GM12878 (cell line): ENCODE data around the gene CDH4. TPM values are rescaled to one million over a fixed set of nuclear protein-coding genes. Genes with fewer than 3 reads are reported as not detected.

Source experiments
- ATAC-seq: fragments of 200-7000 bp; cut with Tn5 transposase; 3 replicates; pipeline ENCODE4 v1.9.1; 2020; ENCODE audit warnings: mild to moderate bottlenecking, moderate library complexity
- BruUV-seq: library from RNA; stranded (reverse); fragments of 400-500 nt; replicated peaks from 2 replicates; lab custom pipeline; 2021; lab: Mats Ljungman, UMichigan
- CTCF ChIA-PET: fragments of 300-600 bp; sonication (Branson Sonifier 250); formaldehyde crosslinking; extraction: SDS; loops from one replicate; lab custom pipeline; 2021; ENCODE audit warnings: inconsistent platforms; lab: Yijun Ruan, JAX
- POLR2A ChIA-PET: fragments of 350-600 bp; formaldehyde crosslinking; extraction: SDS; loops from one replicate; lab custom pipeline; 2021; ENCODE audit warnings: inconsistent platforms; lab: Charles Lee
- RAD21 ChIA-PET: fragments of 300-600 bp; sonication (Branson Sonifier 250); formaldehyde crosslinking; loops from one replicate; lab custom pipeline; 2023; ENCODE audit warnings: antibody characterized with exemption; ENCODE audit not compliant: unreplicated experiment; lab: Charles Lee
- SMC1A ChIA-PET: fragments of 300-600 bp; sonication (Branson Sonifier 250); formaldehyde crosslinking; loops from one replicate; lab custom pipeline; 2023; ENCODE audit not compliant: unreplicated experiment, uncharacterized antibody; lab: Charles Lee
- DNase-seq: peaks from one replicate; pipeline ENCODE4 v3.0.0-alpha.2; 2011; ENCODE audit warnings: low read depth, low spot score
- FAIRE-seq: peaks from 3 replicates; lab custom pipeline; 2011; peaks lifted over from hg19 to GRCh38; lab: Jason Lieb, UNC
- H2AFZ ChIP-seq: 2 replicates; pipeline ENCODE4 v1.6.0; 2011; ENCODE audit warnings: low read depth, low read length, control low read depth; ENCODE audit not compliant: control insufficient read depth
- H3K27ac ChIP-seq: 2 replicates; pipeline ENCODE4 v1.5.1; 2011; ENCODE audit warnings: control low read depth; ENCODE audit not compliant: control insufficient read depth, insufficient read depth
- H3K27me3 ChIP-seq, 2 experiments: replicated peaks in 1 of 2; 2 replicates each; pipeline versions ENCODE4 v1.6.0 to v1.6.1; 2011; ENCODE audit warnings: low read length in 1 of 2; ENCODE audit not compliant: control insufficient read depth in 2 of 2, insufficient read depth in 2 of 2
- H3K36me3 ChIP-seq, 2 experiments: 2 replicates each; pipeline ENCODE4 v1.5.1; 2011; ENCODE audit warnings: low read length in 1 of 2; ENCODE audit not compliant: control insufficient read depth in 2 of 2, insufficient read depth in 2 of 2
- H3K4me1 ChIP-seq: 2 replicates; pipeline ENCODE4 v1.6.1; 2011; ENCODE audit warnings: mild to moderate bottlenecking, low read length, moderate library complexity, mixed read lengths; ENCODE audit not compliant: control insufficient read depth, insufficient read depth
- H3K4me2 ChIP-seq: 2 replicates; pipeline ENCODE4 v1.6.0; 2011; ENCODE audit warnings: control low read depth; ENCODE audit not compliant: control insufficient read depth, insufficient read depth
- H3K4me3 ChIP-seq: fragments of 200-600 bp; sonication (generic); 2 replicates; pipeline ENCODE4 v1.5.1; 2016
- H3K79me2 ChIP-seq: 2 replicates; pipeline ENCODE4 v1.6.0; 2011; ENCODE audit warnings: low read length; ENCODE audit not compliant: control insufficient read depth, insufficient read depth
- H3K9ac ChIP-seq: 2 replicates; pipeline ENCODE4 v1.8.0; 2011; ENCODE audit warnings: low read length, control low read depth, mixed read lengths; ENCODE audit not compliant: control insufficient read depth, insufficient read depth
- H3K9me3 ChIP-seq: replicated peaks from 3 replicates; pipeline ENCODE4 v1.5.1; 2011; ENCODE audit warnings: mild to moderate bottlenecking, low read length; ENCODE audit not compliant: control insufficient read depth, insufficient read depth
- H4K20me1 ChIP-seq: 2 replicates; pipeline ENCODE4 v1.6.0; 2011; ENCODE audit not compliant: control insufficient read depth, insufficient read depth
- MEF2A ChIP-seq: IDR thresholded peaks from 2 replicates; pipeline ENCODE4 v1.6.1; 2011; ENCODE audit warnings: low read depth, mild to moderate bottlenecking, low read length, moderate library complexity; ENCODE audit not compliant: insufficient read depth
- MEF2B ChIP-seq: fragments of 450-650 bp; IDR thresholded peaks from 2 replicates; pipeline ENCODE4 v1.6.1; 2018; ENCODE audit warnings: mild to moderate bottlenecking, moderate library complexity; ENCODE audit not compliant: partially characterized antibody, poor library complexity, severe bottlenecking
- RCOR1 ChIP-seq: conservative IDR thresholded peaks from 2 replicates; pipeline ENCODE4 v1.6.1; 2012; ENCODE audit warnings: low read depth, low read length, improper control_type of control experiment
- SMAD5 ChIP-seq: IDR thresholded peaks from 2 replicates; pipeline ENCODE4 v1.6.1; 2016; ENCODE audit warnings: antibody characterized with exemption, low read depth
- STAT1 ChIP-seq: fragments of 450-650 bp; conservative IDR thresholded peaks from 2 replicates; pipeline ENCODE4 v1.6.1; 2014; ENCODE audit warnings: antibody characterized with exemption, mild to moderate bottlenecking
- SUPT20H ChIP-seq: IDR thresholded peaks from 2 replicates; pipeline ENCODE4 v1.6.1; 2011; ENCODE audit warnings: low read depth, mild to moderate bottlenecking, low read length, moderate library complexity, borderline replicate concordance; ENCODE audit not compliant: control insufficient read depth
- WGBS: methylation state at CpG from one replicate; pipeline ENCODE4 v1.1.6; 2016; ENCODE audit warnings: low lambda C conversion rate; ENCODE audit not compliant: insufficient replicate concordance, insufficient coverage; ENCODE audit errors: missing lambda C conversion rate; 5-methylcytosine and 5-hydroxymethylcytosine counted together
- in situ Hi-C: fragments of 300-500 bp; cut with MboI; formaldehyde crosslinking; loops from 9 replicates; pipeline ENCODE4 v1.14.3; 2018; ENCODE audit warnings: mixed read lengths
- intact Hi-C: fragments of 100-400 bp; cut with micrococcal nuclease; formaldehyde crosslinking; loops from one replicate; pipeline ENCODE4 v1.14.2; 2022; ENCODE audit not compliant: unreplicated experiment
- polyA plus RNA-seq, 11 experiments: library from polyadenylated mRNA; depleted of rRNA in 4 of 11; unstranded in 6 of 11; stranded (reverse) in 5 of 11; fragments of >200 nt; fragmentation: Nextera tagmentation in 4 of 11; fragmentation: Illumina TruSeq in 1 of 11; extraction: Ambion mirVana in 4 of 11; extraction: Trizol in 1 of 11; gene quantifications; 1 replicate in 1 of 11; 2 replicates in 10 of 11; pipeline versions ENCODE4 v1.2.1 to v1.2.3, GENCODE V29; 2011 to 2016; ENCODE audit warnings: inconsistent platforms in 2 of 11, missing spikeins in 2 of 11, low read depth in 1 of 11
- total RNA-seq, 4 experiments: library from RNA; depleted of rRNA in 3 of 4; stranded (reverse); fragments of >200 nt in 3 of 4; fragmentation: Illumina TruSeq in 1 of 4; extraction: Trizol in 1 of 4; gene quantifications; 2 replicates each; pipeline versions ENCODE4 v1.2.1 to v1.2.3, GENCODE V29; 2013 to 2021
- TF ChIP-seq, protein P1 (sequence below): fragments of 450-650 bp; IDR thresholded peaks from 2 replicates; pipeline ENCODE4 v1.6.1; 2017; ENCODE audit warnings: mild to moderate bottlenecking
- TF ChIP-seq, protein P2 (sequence below): IDR thresholded peaks from 2 replicates; pipeline ENCODE4 v1.6.1; 2011; ENCODE audit warnings: low read depth, mild to moderate bottlenecking, low read length, moderate library complexity, borderline replicate concordance; ENCODE audit errors: extremely low read depth

CDH4 gene
- total and polyA plus RNA-seq, 10 of the 15 experiments (the other 5 are each of a cell fraction or from before 2014, with no cell fraction given): not detected

DNA sequence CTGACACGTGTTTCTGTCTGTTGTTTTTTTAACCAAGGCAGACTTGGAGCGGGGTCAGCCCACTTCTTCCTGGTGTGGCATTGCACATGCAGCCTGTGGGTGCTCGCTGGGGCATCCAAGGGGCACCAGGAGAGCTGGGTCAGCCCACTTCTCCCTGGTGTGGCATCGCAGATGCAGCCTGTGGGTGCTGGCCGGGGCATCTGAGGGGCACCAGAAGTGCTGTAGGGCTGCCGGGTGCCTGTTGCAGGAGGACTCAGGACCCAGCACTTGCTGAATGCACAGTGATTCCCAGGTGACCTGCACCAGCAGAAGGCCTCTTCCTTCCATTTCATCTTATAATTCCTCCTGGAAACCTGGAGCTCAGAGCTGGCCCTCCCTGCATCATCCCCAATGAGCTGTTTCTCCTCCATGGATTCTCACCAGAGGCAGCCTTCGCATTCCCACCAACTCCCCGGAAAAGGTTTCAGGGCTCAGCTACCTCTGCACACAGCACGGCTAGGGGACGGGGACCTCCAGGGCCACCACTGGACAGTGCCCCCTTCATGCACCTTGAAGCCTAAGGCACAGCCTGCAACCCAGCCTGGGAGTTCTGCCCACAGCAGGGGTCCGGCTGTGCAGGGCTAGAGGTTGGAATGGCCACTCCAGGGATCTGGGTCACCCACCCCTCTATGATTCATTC is 594.8 kb downstream of the CDH4 start:
- WGBS: 32% methylated on average over 11 of the region's 11 CpGs
- SMC1A ChIA-PET: no interaction called here
- Histone ChIP-seq H3K4me3 (no peak overlapping the region), H3K4me1 (no peaks in the 10 kb centered on the region), H3K4me2 (no peak overlapping the region), H3K9ac (no peak overlapping the region), H3K79me2 (no peaks in the 10 kb centered on the region), H3K27ac (no peak overlapping the region), H2AFZ (no peak overlapping the region), H3K27me3 (no peaks in the 10 kb centered on the region), H4K20me1 (no peaks in the 10 kb centered on the region), H3K36me3 (no peaks in the 10 kb centered on the region), H3K9me3 (no peaks in the 10 kb centered on the region)
- RAD21 ChIA-PET: no interaction called here
- intact Hi-C loops: no loop called here
- FAIRE-seq (no peak), DNase-seq (no peak), ATAC-seq (no peak)
- POLR2A ChIA-PET: no interaction called here
- BruUV-seq: no TSS peak
- CTCF ChIA-PET: no interaction called here
- TF ChIP-seq MEF2A (no peak), STAT1 (no peak), SMAD5 (no peak), SUPT20H (no peak), MEF2B (no peak), RCOR1 (no peak)
- TF ChIP-seq, protein P1, sequence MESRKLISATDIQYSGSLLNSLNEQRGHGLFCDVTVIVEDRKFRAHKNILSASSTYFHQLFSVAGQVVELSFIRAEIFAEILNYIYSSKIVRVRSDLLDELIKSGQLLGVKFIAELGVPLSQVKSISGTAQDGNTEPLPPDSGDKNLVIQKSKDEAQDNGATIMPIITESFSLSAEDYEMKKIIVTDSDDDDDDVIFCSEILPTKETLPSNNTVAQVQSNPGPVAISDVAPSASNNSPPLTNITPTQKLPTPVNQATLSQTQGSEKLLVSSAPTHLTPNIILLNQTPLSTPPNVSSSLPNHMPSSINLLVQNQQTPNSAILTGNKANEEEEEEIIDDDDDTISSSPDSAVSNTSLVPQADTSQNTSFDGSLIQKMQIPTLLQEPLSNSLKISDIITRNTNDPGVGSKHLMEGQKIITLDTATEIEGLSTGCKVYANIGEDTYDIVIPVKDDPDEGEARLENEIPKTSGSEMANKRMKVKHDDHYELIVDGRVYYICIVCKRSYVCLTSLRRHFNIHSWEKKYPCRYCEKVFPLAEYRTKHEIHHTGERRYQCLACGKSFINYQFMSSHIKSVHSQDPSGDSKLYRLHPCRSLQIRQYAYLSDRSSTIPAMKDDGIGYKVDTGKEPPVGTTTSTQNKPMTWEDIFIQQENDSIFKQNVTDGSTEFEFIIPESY: no peak
- TF ChIP-seq, protein P2, sequence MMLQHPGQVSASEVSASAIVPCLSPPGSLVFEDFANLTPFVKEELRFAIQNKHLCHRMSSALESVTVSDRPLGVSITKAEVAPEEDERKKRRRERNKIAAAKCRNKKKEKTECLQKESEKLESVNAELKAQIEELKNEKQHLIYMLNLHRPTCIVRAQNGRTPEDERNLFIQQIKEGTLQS: no peak
- in situ Hi-C loops: loop anchor here (5.0 to 25.0 kb wide), 3 partner anchors 50 to 860 kb away; no protein-coding TSS in a partner anchor
